ENCODE measurements around the gene GIGYF2.

- TF ChIP-seq POLR2A (IDR thresholded peaks at IDR 0.05) (no peak), CTCF (IDR thresholded peaks at IDR 0.05) (no peak), POLR2AphosphoS5 (IDR thresholded peaks at IDR 0.05) (no peak), EP300 (IDR thresholded peaks at IDR 0.05) (no peak)
Measured at GRCh38 chr2:232655392-232655791, 41.7 kb upstream of the GIGYF2 start.
